Endothelial cell of umbilical vein (primary cell): ENCODE data around the gene ADIG.

Experiments used
- EZH2 ChIP-seq: IDR thresholded peaks from 2 replicates; pipeline ENCODE4 v1.6.1; 2012; ENCODE audit warnings: borderline replicate concordance, low read depth, mild to moderate bottlenecking, moderate library complexity, low read length, inconsistent platforms; ENCODE audit not compliant: severe bottlenecking
- POLR2A ChIP-seq: IDR thresholded peaks from 2 replicates; pipeline ENCODE4 v1.6.1; 2012; ENCODE audit warnings: low read depth, mild to moderate bottlenecking, control low read depth, low read length
- POLR2AphosphoS5 ChIP-seq: IDR thresholded peaks from 2 replicates; pipeline ENCODE4 v1.6.1; 2012; ENCODE audit warnings: low read depth, mild to moderate bottlenecking, control low read depth, low read length, moderate library complexity; ENCODE audit not compliant: insufficient read depth
- TF ChIP-seq, protein P1 (sequence below), 2 donors: IDR thresholded peaks; 1 replicate in 1 of 2; 2 replicates in 1 of 2; pipeline ENCODE4 v1.5.1; 2011; ENCODE audit warnings: low read length in 2 of 2, mild to moderate bottlenecking in 2 of 2, moderate library complexity in 2 of 2, control low read depth in 1 of 2, inconsistent platforms in 1 of 2, low read depth in 1 of 2; ENCODE audit not compliant: insufficient read depth in 1 of 2; ENCODE audit errors: extremely low read depth in 1 of 2

DNA sequence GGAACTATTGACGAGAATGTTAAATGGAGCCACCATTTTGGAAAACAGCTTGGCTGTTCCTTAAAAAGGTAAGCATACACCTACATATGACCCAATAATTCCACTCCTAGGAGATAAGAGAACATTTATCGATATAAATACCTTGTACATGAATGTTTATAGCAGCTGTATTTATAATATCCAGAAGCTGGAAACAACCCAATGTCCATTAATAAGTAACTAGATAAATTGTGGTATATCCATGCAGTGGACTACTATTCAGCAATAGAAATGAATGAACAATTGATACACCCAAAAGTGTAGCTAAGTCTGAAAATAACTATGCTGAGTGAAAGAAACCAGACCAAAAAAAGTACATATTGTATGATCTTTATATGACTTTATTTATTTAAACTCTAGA, 42.2 kb upstream of the ADIG start:
- TF ChIP-seq, protein P1, sequence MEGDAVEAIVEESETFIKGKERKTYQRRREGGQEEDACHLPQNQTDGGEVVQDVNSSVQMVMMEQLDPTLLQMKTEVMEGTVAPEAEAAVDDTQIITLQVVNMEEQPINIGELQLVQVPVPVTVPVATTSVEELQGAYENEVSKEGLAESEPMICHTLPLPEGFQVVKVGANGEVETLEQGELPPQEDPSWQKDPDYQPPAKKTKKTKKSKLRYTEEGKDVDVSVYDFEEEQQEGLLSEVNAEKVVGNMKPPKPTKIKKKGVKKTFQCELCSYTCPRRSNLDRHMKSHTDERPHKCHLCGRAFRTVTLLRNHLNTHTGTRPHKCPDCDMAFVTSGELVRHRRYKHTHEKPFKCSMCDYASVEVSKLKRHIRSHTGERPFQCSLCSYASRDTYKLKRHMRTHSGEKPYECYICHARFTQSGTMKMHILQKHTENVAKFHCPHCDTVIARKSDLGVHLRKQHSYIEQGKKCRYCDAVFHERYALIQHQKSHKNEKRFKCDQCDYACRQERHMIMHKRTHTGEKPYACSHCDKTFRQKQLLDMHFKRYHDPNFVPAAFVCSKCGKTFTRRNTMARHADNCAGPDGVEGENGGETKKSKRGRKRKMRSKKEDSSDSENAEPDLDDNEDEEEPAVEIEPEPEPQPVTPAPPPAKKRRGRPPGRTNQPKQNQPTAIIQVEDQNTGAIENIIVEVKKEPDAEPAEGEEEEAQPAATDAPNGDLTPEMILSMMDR (IDR thresholded peaks at IDR 0.05; ENCODE audit: extremely low read depth in 1 of 2, insufficient read depth in 1 of 2, low read depth in 1 of 2, low read length in 2 of 2), result no peak
- TF ChIP-seq POLR2A (no peak), EZH2 (no peak), POLR2AphosphoS5 (no peak)
